PFSK-1 (cell line): ENCODE measurements around the gene PSMA1.

ENCODE experiments used
- FOXP2 ChIP-seq: optimal IDR thresholded peaks from 2 replicates; pipeline ENCODE3; 2011; ENCODE audit warnings: borderline replicate concordance, control low read depth, inconsistent platforms; ENCODE audit not compliant: insufficient read depth; ENCODE audit errors: extremely low read length, extremely low read depth
- POLR2AphosphoS5 ChIP-seq: IDR thresholded peaks from 2 replicates; pipeline ENCODE4 v1.6.1; 2012; ENCODE audit warnings: low read depth, mild to moderate bottlenecking, control low read depth, low read length, moderate library complexity
- SIN3A ChIP-seq: IDR thresholded peaks from 2 replicates; pipeline ENCODE4 v1.6.1; 2012; ENCODE audit warnings: mild to moderate bottlenecking, low read length, moderate library complexity, borderline replicate concordance; ENCODE audit not compliant: insufficient read depth
- TAF1 ChIP-seq: IDR thresholded peaks from 2 replicates; pipeline ENCODE4 v1.6.1; 2012; ENCODE audit warnings: low read length, control low read depth, borderline replicate concordance; ENCODE audit not compliant: insufficient read depth
- TF ChIP-seq, protein P1 (sequence below), 2 experiments: IDR thresholded peaks; 2 replicates each; pipeline versions ENCODE4 v1.6.1 to v1.8.0; 2011 to 2012; ENCODE audit warnings: low read depth in 2 of 2, low read length in 2 of 2, control low read depth in 1 of 2, inconsistent platforms in 1 of 2, mild to moderate bottlenecking in 1 of 2, moderate library complexity in 1 of 2; ENCODE audit not compliant: insufficient read depth in 1 of 2

Gene PSMA1

DNA sequence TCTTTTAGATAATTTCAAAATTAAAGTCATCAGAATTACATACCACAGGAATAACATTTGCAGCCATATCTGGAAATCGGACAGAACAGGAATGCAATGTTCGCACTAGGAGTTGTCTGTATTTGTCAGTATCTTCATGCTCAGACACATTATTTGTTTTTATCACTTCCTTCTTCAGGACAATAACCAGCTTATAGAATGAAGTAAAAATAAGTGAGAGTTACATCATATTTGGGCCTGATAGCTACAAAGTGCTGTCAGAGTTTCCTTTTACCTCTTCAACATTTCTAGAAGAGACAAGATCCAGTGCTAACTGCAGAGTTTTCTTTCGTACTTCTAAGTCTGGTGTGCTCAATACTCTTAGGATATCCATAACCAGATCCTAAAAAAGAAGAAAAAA is 39.5 kb downstream of the PSMA1 start:
- no peak for TF ChIP-seq SIN3A
- TF ChIP-seq, protein P1, sequence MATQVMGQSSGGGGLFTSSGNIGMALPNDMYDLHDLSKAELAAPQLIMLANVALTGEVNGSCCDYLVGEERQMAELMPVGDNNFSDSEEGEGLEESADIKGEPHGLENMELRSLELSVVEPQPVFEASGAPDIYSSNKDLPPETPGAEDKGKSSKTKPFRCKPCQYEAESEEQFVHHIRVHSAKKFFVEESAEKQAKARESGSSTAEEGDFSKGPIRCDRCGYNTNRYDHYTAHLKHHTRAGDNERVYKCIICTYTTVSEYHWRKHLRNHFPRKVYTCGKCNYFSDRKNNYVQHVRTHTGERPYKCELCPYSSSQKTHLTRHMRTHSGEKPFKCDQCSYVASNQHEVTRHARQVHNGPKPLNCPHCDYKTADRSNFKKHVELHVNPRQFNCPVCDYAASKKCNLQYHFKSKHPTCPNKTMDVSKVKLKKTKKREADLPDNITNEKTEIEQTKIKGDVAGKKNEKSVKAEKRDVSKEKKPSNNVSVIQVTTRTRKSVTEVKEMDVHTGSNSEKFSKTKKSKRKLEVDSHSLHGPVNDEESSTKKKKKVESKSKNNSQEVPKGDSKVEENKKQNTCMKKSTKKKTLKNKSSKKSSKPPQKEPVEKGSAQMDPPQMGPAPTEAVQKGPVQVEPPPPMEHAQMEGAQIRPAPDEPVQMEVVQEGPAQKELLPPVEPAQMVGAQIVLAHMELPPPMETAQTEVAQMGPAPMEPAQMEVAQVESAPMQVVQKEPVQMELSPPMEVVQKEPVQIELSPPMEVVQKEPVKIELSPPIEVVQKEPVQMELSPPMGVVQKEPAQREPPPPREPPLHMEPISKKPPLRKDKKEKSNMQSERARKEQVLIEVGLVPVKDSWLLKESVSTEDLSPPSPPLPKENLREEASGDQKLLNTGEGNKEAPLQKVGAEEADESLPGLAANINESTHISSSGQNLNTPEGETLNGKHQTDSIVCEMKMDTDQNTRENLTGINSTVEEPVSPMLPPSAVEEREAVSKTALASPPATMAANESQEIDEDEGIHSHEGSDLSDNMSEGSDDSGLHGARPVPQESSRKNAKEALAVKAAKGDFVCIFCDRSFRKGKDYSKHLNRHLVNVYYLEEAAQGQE (IDR thresholded peaks at IDR 0.05; ENCODE audit: insufficient read depth in 1 of 2, low read depth in 2 of 2, low read length in 2 of 2) = no peak
- no peak for TF ChIP-seq POLR2AphosphoS5
- TF ChIP-seq FOXP2 = no peak
- TF ChIP-seq TAF1 = no peak

DNA sequence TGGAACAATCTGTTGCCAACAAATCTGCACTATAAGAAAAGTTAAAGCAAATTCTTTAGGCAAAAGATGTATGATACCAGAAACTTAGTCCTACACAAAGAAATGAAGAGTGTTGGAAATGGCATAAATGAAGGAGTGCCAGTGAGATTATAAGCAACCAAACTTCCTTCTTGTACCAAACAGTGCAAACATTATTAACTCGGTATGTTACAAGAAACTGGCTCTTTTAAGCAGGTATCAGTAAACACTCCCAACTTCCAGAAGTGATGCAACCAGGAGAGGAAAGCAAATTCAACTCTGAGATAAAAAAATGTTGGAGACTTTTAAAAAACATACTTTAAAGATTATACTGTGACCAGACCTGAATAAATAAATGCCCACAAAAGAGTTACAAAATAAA is 49.1 kb downstream of the PSMA1 start:
- TF ChIP-seq SIN3A (no peak), FOXP2 (no peak), TAF1 (no peak), POLR2AphosphoS5 (no peak)
- TF ChIP-seq, protein P1 (IDR thresholded peaks at IDR 0.05; ENCODE audit: insufficient read depth in 1 of 2, low read depth in 2 of 2, low read length in 2 of 2) = no peak

DNA sequence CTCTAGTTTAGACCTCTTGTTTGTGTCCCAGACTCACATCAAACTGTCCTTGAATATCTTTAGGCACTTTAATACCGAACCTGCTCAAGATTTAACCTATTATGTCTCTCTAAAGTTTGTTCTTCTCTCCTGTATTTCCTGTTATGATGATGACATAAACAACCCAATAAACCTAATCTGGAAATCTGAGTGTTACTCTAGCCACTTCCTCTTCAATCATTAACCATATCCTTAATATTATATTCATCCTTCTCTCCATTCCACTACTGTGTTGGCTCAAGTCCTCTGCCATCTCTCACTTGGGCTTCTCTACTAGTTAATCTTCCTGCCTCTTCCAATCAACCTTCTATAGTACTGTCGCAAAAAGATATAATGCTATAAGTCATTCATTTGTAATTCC is 56.6 kb downstream of the PSMA1 start:
- TF ChIP-seq, protein P1 (IDR thresholded peaks at IDR 0.05; ENCODE audit: insufficient read depth in 1 of 2, low read depth in 2 of 2, low read length in 2 of 2) = no peak
- TF ChIP-seq POLR2AphosphoS5 = no peak
- no peak for TF ChIP-seq TAF1
- TF ChIP-seq SIN3A = no peak
- TF ChIP-seq FOXP2 = no peak

DNA sequence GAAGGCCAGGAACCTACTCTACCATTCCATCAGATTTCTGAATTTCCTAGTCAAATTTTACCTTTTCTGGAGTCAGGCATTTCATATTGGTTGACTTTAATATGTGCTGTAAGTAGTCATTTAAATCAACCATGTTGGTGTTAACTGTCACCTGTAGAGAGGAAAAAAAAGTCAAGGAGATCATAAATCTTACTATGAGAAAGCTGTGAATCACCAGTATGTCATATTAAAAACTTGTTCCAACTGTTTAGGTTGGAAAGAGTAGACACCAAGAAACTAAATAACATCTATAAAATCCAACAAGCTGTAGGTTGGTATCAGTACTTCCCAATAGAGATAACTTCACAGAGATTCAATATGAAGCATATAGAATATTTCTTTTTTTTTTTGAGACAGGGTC is 60.0 kb downstream of the PSMA1 start:
- no peak for TF ChIP-seq TAF1
- no peak for TF ChIP-seq FOXP2
- TF ChIP-seq POLR2AphosphoS5 = no peak
- TF ChIP-seq, protein P1 (IDR thresholded peaks at IDR 0.05; ENCODE audit: insufficient read depth in 1 of 2, low read depth in 2 of 2, low read length in 2 of 2) = no peak
- TF ChIP-seq SIN3A = no peak

DNA sequence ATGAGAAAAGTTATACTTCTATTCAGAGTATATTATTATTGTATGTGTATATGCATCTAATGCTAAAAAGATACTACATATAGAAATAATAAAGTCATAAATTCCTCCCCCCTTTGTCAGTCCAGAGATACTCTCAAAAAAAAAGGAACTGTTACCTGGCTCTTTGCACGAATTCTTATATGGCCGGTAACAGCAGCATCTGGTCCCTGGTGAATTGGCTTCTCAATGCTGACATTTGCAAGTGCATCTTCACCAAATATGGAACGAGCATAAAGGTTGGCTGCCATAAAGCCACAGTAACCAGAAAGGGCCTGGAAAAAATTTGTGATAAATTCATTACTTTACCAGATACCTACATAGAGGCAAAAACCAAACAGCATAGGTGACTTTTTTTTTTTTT is 61.8 kb downstream of the PSMA1 start:
- TF ChIP-seq POLR2AphosphoS5 (no peak), SIN3A (no peak), TAF1 (no peak), FOXP2 (no peak)
- TF ChIP-seq, protein P1 (IDR thresholded peaks at IDR 0.05; ENCODE audit: insufficient read depth in 1 of 2, low read depth in 2 of 2, low read length in 2 of 2) = no peak
